ENCODE results near the gene MRPS2. TPM values are rescaled to one million over a fixed set of nuclear protein-coding genes. Genes with fewer than 3 reads are reported as not detected.
"Not testable (repeated sequence)": the region's sequence is repeated elsewhere in the genome, so short reads cannot be mapped to it uniquely, and the experiment has no call there.

Gene MRPS2
- total RNA-seq, 4 donors from 2014 or later = 26.5 to 47.5 (median 33.1) TPM

DNA sequence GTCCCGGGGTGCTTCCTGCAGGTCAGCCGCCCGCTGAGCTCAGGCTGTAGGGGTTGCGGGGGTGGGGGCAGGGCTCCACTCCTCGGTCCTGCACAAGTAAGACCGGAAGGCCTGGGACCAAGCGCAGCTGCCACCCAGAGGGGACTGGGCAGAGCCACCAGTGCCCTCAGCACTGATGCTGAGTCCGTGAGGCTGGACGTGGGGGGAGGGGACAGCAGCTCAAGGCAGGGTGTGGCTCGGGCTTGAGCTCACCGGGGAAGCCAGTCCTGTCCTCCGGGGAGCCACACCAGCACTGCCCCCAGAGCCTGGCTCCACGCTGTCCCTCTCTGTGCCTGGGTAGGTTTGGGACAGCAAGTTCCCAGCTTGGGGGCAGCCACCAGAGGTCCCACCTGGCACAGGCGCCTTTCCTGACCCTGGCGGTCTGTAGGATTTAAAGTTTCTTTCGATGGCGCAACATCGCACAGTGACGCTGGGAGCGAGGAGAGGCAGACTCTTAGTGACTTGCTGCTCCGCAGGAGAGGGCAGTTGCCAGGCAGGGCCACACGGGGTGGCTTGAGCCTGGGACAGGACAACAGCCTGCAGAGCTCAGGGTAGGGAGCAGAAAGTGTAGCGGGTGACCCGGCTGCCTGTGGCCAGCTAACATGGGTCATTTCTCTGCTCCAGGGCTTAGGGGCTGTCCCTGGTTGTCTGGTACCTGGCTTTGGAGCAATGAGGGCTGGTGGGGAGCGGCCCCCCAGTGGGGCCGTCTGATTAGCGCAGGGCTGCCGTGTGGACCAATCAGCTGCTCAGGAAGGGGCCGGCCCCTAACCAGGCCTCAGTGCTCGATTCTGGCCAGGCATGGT, 26.5 kb downstream of the MRPS2 start:
- H3K27me3 ChIP-seq = no peaks in the 10 kb centered on the region
- intact Hi-C loops (cut with DNase I) = no loop called here
- no peaks in the 10 kb centered on the region for H3K36me3 ChIP-seq
- H3K9me3 ChIP-seq = no peaks in the 10 kb centered on the region
- no peak overlapping the region for H3K4me3 ChIP-seq (replicated peaks in 1 of 3)
- no peaks in the 10 kb centered on the region for H3K4me1 ChIP-seq
- WGBS, 2 donors = 64 to 80% methylated on average over 10 to 13 of the region's 30 CpGs
- H3K27ac ChIP-seq = no peak overlapping the region
- no peak for DNase-seq
- TF ChIP-seq POLR2A (IDR thresholded peaks at IDR 0.05) = no peak
- TF ChIP-seq, protein P1, sequence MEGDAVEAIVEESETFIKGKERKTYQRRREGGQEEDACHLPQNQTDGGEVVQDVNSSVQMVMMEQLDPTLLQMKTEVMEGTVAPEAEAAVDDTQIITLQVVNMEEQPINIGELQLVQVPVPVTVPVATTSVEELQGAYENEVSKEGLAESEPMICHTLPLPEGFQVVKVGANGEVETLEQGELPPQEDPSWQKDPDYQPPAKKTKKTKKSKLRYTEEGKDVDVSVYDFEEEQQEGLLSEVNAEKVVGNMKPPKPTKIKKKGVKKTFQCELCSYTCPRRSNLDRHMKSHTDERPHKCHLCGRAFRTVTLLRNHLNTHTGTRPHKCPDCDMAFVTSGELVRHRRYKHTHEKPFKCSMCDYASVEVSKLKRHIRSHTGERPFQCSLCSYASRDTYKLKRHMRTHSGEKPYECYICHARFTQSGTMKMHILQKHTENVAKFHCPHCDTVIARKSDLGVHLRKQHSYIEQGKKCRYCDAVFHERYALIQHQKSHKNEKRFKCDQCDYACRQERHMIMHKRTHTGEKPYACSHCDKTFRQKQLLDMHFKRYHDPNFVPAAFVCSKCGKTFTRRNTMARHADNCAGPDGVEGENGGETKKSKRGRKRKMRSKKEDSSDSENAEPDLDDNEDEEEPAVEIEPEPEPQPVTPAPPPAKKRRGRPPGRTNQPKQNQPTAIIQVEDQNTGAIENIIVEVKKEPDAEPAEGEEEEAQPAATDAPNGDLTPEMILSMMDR (IDR thresholded peaks at IDR 0.05) = no peak

DNA sequence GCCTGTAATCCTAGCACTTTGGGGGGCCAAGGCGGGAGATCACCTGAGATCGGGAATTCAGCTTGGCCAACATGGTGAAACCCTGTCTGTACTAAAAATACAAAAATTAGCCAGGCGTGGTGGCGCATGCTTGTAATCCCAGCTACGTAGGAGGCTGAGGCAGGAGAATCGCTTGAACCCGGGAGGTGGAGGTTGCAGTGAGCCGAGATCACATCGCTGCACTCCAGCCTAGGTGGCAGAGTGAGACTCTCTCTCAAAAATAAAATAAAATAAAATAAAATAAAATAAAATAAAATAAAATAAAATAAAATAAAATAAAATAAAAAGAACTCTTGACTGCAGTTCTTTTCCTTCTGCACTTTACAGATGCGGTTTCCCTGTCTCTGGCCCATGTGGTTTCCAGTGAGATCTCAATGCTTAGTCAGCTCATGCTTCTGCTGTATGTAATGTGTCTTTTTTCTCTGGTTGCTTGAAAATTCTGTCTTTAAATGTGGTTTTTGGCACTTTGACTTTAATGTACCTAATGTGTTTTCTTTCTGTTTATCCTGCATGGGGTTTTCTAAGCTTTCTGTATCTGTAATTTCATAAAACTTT, 28.5 kb downstream of the MRPS2 start:
- H3K9me3 ChIP-seq; H3K27me3 ChIP-seq; H3K27ac ChIP-seq; DNase-seq; intact Hi-C loops (cut with DNase I); H3K36me3 ChIP-seq; H3K4me1 ChIP-seq; H3K4me3 ChIP-seq (replicated peaks in 1 of 3): not testable (repeated sequence)
- 89 to 93% methylated on average over 10 of the region's 10 CpGs for WGBS, 2 donors

DNA sequence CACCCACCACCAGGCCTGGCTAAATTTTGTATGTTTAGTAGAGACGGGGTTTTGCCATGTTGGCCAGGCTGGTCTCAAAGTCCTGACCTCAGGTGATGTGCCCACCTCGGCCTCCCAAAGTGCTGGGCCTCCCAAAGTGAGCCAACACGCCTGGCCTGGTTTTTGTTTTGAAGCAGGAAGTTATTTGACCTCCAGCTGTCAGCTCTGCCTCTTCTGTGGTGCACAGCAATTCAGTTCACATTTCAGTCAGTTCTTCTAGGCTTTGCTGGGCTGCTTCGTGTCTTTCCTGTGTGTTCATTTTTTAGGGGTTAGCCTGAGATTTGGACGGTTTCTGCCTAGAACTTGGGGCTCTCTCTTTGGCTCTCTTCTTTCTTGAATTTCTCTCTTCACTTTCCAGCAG, 29.7 kb downstream of the MRPS2 start:
- no peaks in the 10 kb centered on the region for H3K4me1 ChIP-seq
- H3K27ac ChIP-seq = no peak overlapping the region
- H3K27me3 ChIP-seq = no peaks in the 10 kb centered on the region
- no peak for DNase-seq
- no peak overlapping the region for H3K4me3 ChIP-seq (replicated peaks in 1 of 3)
- intact Hi-C loops (cut with DNase I) = no loop called here
- TF ChIP-seq, protein P1 (IDR thresholded peaks at IDR 0.05) = no peak
- TF ChIP-seq POLR2A (IDR thresholded peaks at IDR 0.05) = no peak
- H3K36me3 ChIP-seq = no peaks in the 10 kb centered on the region
- WGBS, 2 donors = 68 to 79% methylated on average over 5 of the region's 5 CpGs
- H3K9me3 ChIP-seq = no peaks in the 10 kb centered on the region

DNA sequence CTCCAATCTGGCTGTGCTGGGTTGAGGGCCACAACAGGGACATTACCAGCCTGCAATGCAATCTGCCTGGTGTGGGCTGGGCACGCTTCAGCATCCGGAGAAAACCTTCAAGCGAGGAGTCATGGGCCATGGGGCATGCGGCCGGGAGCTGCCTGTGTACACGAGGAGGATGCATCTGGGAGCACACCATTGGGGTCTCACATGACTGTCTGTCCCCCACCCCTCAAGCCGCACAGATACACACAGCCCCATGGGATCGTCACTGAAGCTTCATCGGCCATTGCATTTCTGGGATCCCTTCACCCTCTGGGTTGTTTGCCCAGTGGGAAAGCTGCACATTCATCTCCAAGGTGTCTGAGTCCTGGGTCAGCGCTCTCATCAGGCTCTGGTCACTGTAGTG, 30.6 kb downstream of the MRPS2 start:
- no peaks in the 10 kb centered on the region for H3K27me3 ChIP-seq
- H3K9me3 ChIP-seq = no peaks in the 10 kb centered on the region
- H3K4me3 ChIP-seq (replicated peaks in 1 of 3) = no peak overlapping the region
- intact Hi-C loops (cut with DNase I) = no loop called here
- DNase-seq = no peak
- H3K4me1 ChIP-seq = no peaks in the 10 kb centered on the region
- no peak overlapping the region for H3K27ac ChIP-seq
- H3K36me3 ChIP-seq = no peaks in the 10 kb centered on the region
- 90 to 96% methylated on average over 5 to 7 of the region's 10 CpGs for WGBS, 2 donors
- TF ChIP-seq, protein P1 (IDR thresholded peaks at IDR 0.05) = no peak
- TF ChIP-seq POLR2A (IDR thresholded peaks at IDR 0.05) = no peak

DNA sequence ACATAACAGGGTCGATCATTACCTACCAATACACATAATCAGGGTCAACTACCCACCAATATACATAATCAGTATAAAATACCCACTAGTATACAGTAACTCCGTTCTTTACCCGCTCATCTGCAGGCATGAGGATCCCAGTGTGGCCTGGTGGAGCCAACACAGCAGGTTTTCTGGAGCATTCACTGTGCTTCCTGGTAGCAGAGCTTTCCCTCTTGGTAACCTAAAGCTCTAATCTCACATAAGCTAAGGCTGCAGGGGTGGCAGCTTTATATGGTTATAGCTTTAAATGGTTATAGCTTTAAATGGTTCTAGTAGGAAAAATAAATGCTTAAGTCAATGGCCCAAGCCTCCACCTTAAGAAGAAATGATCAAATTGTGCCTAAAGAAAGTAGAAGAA, 32.6 kb downstream of the MRPS2 start:
- no peak for TF ChIP-seq POLR2A (IDR thresholded peaks at IDR 0.05)
- TF ChIP-seq, protein P1 (IDR thresholded peaks at IDR 0.05) = no peak
- intact Hi-C loops (cut with DNase I) = no loop called here
- Histone ChIP-seq H3K27me3 (no peaks in the 10 kb centered on the region), H3K27ac (no peak overlapping the region), H3K9me3 (no peaks in the 10 kb centered on the region), H3K36me3 (no peaks in the 10 kb centered on the region), H3K4me3 (replicated peaks in 1 of 3) (no peak overlapping the region), H3K4me1 (no peaks in the 10 kb centered on the region)
- 97% methylated on average over 3 of the region's 3 CpGs for WGBS, 2 donors
- no peak for DNase-seq
